HCT116 (cell line): ENCODE measurements around the gene DRG2.

ENCODE experiments used
- EZH2 ChIP-seq: fragments of 200-600 bp; sonication (generic); IDR thresholded peaks from 2 replicates; pipeline ENCODE4 v1.6.1; 2017; ENCODE audit warnings: antibody characterized with exemption, mixed run types
- POLR2A ChIP-seq: IDR thresholded peaks from 2 replicates; pipeline ENCODE4 v1.7.0; 2011; ENCODE audit warnings: borderline replicate concordance; ENCODE audit not compliant: insufficient read depth, insufficient read length; ENCODE audit errors: extremely low read depth
- POLR2AphosphoS5 ChIP-seq: IDR thresholded peaks from 2 replicates; pipeline ENCODE4 v1.6.1; 2011; ENCODE audit warnings: mild to moderate bottlenecking, low read depth, low read length, moderate library complexity
- SIN3A ChIP-seq: IDR thresholded peaks from 2 replicates; pipeline ENCODE4 v1.6.1; 2012; ENCODE audit warnings: low read depth
- TF ChIP-seq, protein P1 (sequence below), 3 experiments: fragments of 200-600 bp in 1 of 3; sonication (generic) in 1 of 3; IDR thresholded peaks in 2 of 3; conservative IDR thresholded peaks in 1 of 3; 2 replicates each; pipeline ENCODE4 v1.5.1; 2012 to 2017; ENCODE audit warnings: low read depth in 2 of 3, low read length in 2 of 3, antibody characterized with exemption in 1 of 3, borderline replicate concordance in 1 of 3, control low read depth in 1 of 3, mild to moderate bottlenecking in 1 of 3, mixed read lengths in 1 of 3, mixed run types in 1 of 3, moderate library complexity in 1 of 3; ENCODE audit not compliant: insufficient read depth in 1 of 3

GRCh38 chr17:18101828-18102227 lies 14.1 kb downstream of the DRG2 start:
- TF ChIP-seq EZH2, result no peak
- TF ChIP-seq SIN3A, result no peak
- no peak for TF ChIP-seq POLR2AphosphoS5
- TF ChIP-seq, protein P1, sequence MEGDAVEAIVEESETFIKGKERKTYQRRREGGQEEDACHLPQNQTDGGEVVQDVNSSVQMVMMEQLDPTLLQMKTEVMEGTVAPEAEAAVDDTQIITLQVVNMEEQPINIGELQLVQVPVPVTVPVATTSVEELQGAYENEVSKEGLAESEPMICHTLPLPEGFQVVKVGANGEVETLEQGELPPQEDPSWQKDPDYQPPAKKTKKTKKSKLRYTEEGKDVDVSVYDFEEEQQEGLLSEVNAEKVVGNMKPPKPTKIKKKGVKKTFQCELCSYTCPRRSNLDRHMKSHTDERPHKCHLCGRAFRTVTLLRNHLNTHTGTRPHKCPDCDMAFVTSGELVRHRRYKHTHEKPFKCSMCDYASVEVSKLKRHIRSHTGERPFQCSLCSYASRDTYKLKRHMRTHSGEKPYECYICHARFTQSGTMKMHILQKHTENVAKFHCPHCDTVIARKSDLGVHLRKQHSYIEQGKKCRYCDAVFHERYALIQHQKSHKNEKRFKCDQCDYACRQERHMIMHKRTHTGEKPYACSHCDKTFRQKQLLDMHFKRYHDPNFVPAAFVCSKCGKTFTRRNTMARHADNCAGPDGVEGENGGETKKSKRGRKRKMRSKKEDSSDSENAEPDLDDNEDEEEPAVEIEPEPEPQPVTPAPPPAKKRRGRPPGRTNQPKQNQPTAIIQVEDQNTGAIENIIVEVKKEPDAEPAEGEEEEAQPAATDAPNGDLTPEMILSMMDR (IDR thresholded peaks at IDR 0.05 in 2 of 3, conservative IDR thresholded peaks at IDR 0.05 in 1 of 3; ENCODE audit: borderline replicate concordance in 1 of 3, insufficient read depth in 1 of 3, low read depth in 2 of 3, low read length in 2 of 3), result no peak
- TF ChIP-seq POLR2A, result no peak
